GM12865 (cell line): Measurements from ENCODE around the gene HOXD13.

Source experiments
- DNase-seq: peaks from one replicate; pipeline ENCODE4 v3.0.0; 2010; ENCODE audit warnings: low read depth
- H3K4me3 ChIP-seq: 2 replicates; pipeline ENCODE4 v1.5.1; 2011; ENCODE audit warnings: mild to moderate bottlenecking, low read depth, low read length, control low read depth
- CTCF ChIP-seq: IDR thresholded peaks from 2 replicates; pipeline ENCODE4 v1.5.1; 2011; ENCODE audit warnings: low read length, control low read depth, low read depth, inconsistent platforms; ENCODE audit not compliant: insufficient read depth; ENCODE audit errors: missing control alignments

The HOXD13 gene

GRCh38 chr2:176136374-176137251 lies 44.1 kb downstream of the HOXD13 start:
- DNase-seq = no peak
- no peak for TF ChIP-seq CTCF
- H3K4me3 ChIP-seq = no peak overlapping the region

GRCh38 chr2:176137252-176137580 lies 44.7 kb downstream of the HOXD13 start:
- no peak overlapping the region for H3K4me3 ChIP-seq
- TF ChIP-seq CTCF = no peak
- DNase-seq = no peak

GRCh38 chr2:176137906-176138305 lies 45.4 kb downstream of the HOXD13 start:
- TF ChIP-seq CTCF = no peak
- no peak for DNase-seq
- no peak overlapping the region for H3K4me3 ChIP-seq

GRCh38 chr2:176138526-176138922 lies 46.0 kb downstream of the HOXD13 start:
- H3K4me3 ChIP-seq = no peak overlapping the region
- TF ChIP-seq CTCF = no peak
- DNase-seq = no peak

GRCh38 chr2:176138923-176139660 lies 46.6 kb downstream of the HOXD13 start:
- no peak for DNase-seq
- no peak overlapping the region for H3K4me3 ChIP-seq
- TF ChIP-seq CTCF = no peak

GRCh38 chr2:176139661-176140512 lies 47.4 kb downstream of the HOXD13 start:
- DNase-seq = no peak
- H3K4me3 ChIP-seq = peak overlapping the region; percentile 52
- no peak for TF ChIP-seq CTCF
